Measurements from ENCODE around the gene VILL. TPM values are rescaled to one million over a fixed set of nuclear protein-coding genes. Genes with fewer than 3 reads are reported as not detected.

VILL gene
- total RNA-seq, 1 donor from 2014 or later: 16.9 TPM

- H3K27me3 Mint-ChIP-seq: peaks cover 32% of the 10 kb centered on the region
- H3K9me3 Mint-ChIP-seq: peaks cover 5% of the 10 kb centered on the region
Observed at GRCh38 chr3:38036286-38036685, 45.7 kb downstream of the VILL start.

GRCh38 chr3:38036906-38037305 lies 46.3 kb downstream of the VILL start:
- no peak for TF ChIP-seq CTCF (conservative IDR thresholded peaks at IDR 0.05)
- no peak overlapping the region for H3K4me3 Mint-ChIP-seq
- no peak for DNase-seq (ENCODE audit: extremely low spot score, unreplicated experiment)
- peaks cover 25% of the 10 kb centered on the region for H3K4me1 Mint-ChIP-seq (ENCODE audit: unreplicated experiment)
- H3K9me3 Mint-ChIP-seq: peaks cover 5% of the 10 kb centered on the region
- peak overlapping the region; percentile 16 for H3K27ac Mint-ChIP-seq
- H3K27me3 Mint-ChIP-seq: peaks cover 32% of the 10 kb centered on the region
- H3K36me3 Mint-ChIP-seq: peaks cover 5% of the 10 kb centered on the region

More at GRCh38 chr3:38036286-38036685, 45.7 kb downstream of the VILL start:
- Mint-ChIP-seq H3K4me1 (ENCODE audit: unreplicated experiment) (peaks cover 25% of the 10 kb centered on the region), H3K36me3 (peaks cover 5% of the 10 kb centered on the region), H3K27ac (peak overlapping the region; percentile 16), H3K4me3 (no peak overlapping the region)
- no peak for TF ChIP-seq CTCF (conservative IDR thresholded peaks at IDR 0.05)
- no peak for DNase-seq (ENCODE audit: extremely low spot score, unreplicated experiment)

- no peak for DNase-seq (ENCODE audit: extremely low spot score, unreplicated experiment)
- peaks cover 5% of the 10 kb centered on the region for H3K9me3 Mint-ChIP-seq
- no peak for TF ChIP-seq CTCF (conservative IDR thresholded peaks at IDR 0.05)
- H3K4me1 Mint-ChIP-seq (ENCODE audit: unreplicated experiment): peaks cover 23% of the 10 kb centered on the region
- H3K36me3 Mint-ChIP-seq: peaks cover 5% of the 10 kb centered on the region
- H3K4me3 Mint-ChIP-seq: peak overlapping the region; percentile 82
- peaks cover 35% of the 10 kb centered on the region for H3K27me3 Mint-ChIP-seq
- peak overlapping the region; percentile 82 for H3K27ac Mint-ChIP-seq
Observed at GRCh38 chr3:38038447-38038911, 47.9 kb downstream of the VILL start.

- peaks cover 5% of the 10 kb centered on the region for H3K36me3 Mint-ChIP-seq
- no peak for TF ChIP-seq CTCF (conservative IDR thresholded peaks at IDR 0.05)
- H3K9me3 Mint-ChIP-seq: peaks cover 5% of the 10 kb centered on the region
- H3K27ac Mint-ChIP-seq: peak within 1 kb of the TSS; percentile 82
- peak within 1 kb of the TSS; percentile 82 for H3K4me3 Mint-ChIP-seq
- peaks cover 21% of the 10 kb centered on the region for H3K4me1 Mint-ChIP-seq (ENCODE audit: unreplicated experiment)
- no peak for DNase-seq (ENCODE audit: extremely low spot score, unreplicated experiment)
- H3K27me3 Mint-ChIP-seq: peaks cover 35% of the 10 kb centered on the region
Observed at GRCh38 chr3:38039101-38039898, 48.7 kb downstream of the VILL start, which contains the start of gene DLEC1. DLEC1 (plus strand) TSS chr3:38039208; CDS start chr3:38039226, 18 bp downstream.

GRCh38 chr3:38039899-38040261 lies 49.3 kb downstream of the VILL start:
- no peak for DNase-seq (ENCODE audit: extremely low spot score, unreplicated experiment)
- Mint-ChIP-seq H3K27me3 (peaks cover 38% of the 10 kb centered on the region), H3K27ac (peak overlapping the region; percentile 82), H3K9me3 (peaks cover 5% of the 10 kb centered on the region), H3K36me3 (peaks cover 5% of the 10 kb centered on the region), H3K4me3 (peak overlapping the region; percentile 82), H3K4me1 (ENCODE audit: unreplicated experiment) (peaks cover 21% of the 10 kb centered on the region)
- peak; percentile 24 for TF ChIP-seq CTCF (conservative IDR thresholded peaks at IDR 0.05)

Data from type B pancreatic cell (in vitro differentiated cells).